Naive thymus-derived CD4-positive, alpha-beta T cell (primary cell): Measurements from ENCODE around the gene FOXO3. TPM values are rescaled to one million over a fixed set of nuclear protein-coding genes. Genes with fewer than 3 reads are reported as not detected.

Source experiments
- ATAC-seq: fragments of 150-1000 bp; cut with Tn5 transposase; 2 replicates; pipeline ENCODE4 v1.10.0; 2021; ENCODE audit warnings: mild to moderate bottlenecking, moderate library complexity
- CTCF ChIA-PET: fragments of 350-600 bp; sonication (Branson Sonifier 250); formaldehyde crosslinking; loops from one replicate; lab custom pipeline; 2021; ENCODE audit warnings: antibody characterized with exemption; lab: Charles Lee
- POLR2A ChIA-PET: fragments of 350-600 bp; sonication (Branson Sonifier 250); formaldehyde crosslinking; loops from one replicate; lab custom pipeline; 2021; ENCODE audit warnings: antibody characterized with exemption, inconsistent platforms; lab: Charles Lee
- DNase-seq, 9 donors: peaks; one replicate each; pipeline versions ENCODE4 v3.0.0 to v3.0.0-alpha.2; 2020 to 2022; ENCODE audit warnings: mixed read lengths in 1 of 9
- H3K27ac ChIP-seq: one replicate; pipeline ENCODE4 v1.7.0; 2013; ENCODE audit warnings: mild to moderate bottlenecking, low read depth, low read length, moderate library complexity
- H3K27me3 ChIP-seq, 2 donors: one replicate each; pipeline ENCODE4 v1.7.0; 2013; ENCODE audit warnings: low read length in 2 of 2, mild to moderate bottlenecking in 2 of 2, moderate library complexity in 2 of 2; ENCODE audit not compliant: control insufficient read depth in 2 of 2, insufficient read depth in 2 of 2
- H3K36me3 ChIP-seq, 3 experiments: 1 replicate in 2 of 3; 2 replicates in 1 of 3; pipeline ENCODE4 v1.7.0; 2013; ENCODE audit warnings: low read length in 3 of 3, mild to moderate bottlenecking in 3 of 3, moderate library complexity in 1 of 3; ENCODE audit not compliant: insufficient read depth in 3 of 3, control insufficient read depth in 2 of 3
- H3K4me1 ChIP-seq, 2 donors: one replicate each; pipeline ENCODE4 v1.7.0; 2013; ENCODE audit warnings: low read length in 2 of 2, mild to moderate bottlenecking in 2 of 2, moderate library complexity in 1 of 2; ENCODE audit not compliant: control insufficient read depth in 2 of 2, insufficient read depth in 2 of 2
- H3K4me3 ChIP-seq: 2 replicates; pipeline ENCODE4 v1.7.0; 2013; ENCODE audit warnings: mild to moderate bottlenecking, low read length
- H3K9me3 ChIP-seq, 3 experiments: 1 replicate in 2 of 3; 2 replicates in 1 of 3; pipeline ENCODE4 v1.7.0; 2013; ENCODE audit warnings: low read length in 3 of 3; ENCODE audit not compliant: control insufficient read depth in 2 of 3
- H3K27ac Mint-ChIP-seq, 9 donors: one replicate each; pipeline ENCODE4 v1.8.0; 2020 to 2022; ENCODE audit warnings: mixed read lengths in 9 of 9, mild to moderate bottlenecking in 8 of 9, moderate library complexity in 5 of 9, inconsistent platforms in 2 of 9
- H3K27me3 Mint-ChIP-seq, 5 donors: one replicate each; pipeline ENCODE4 v1.8.0; 2021 to 2022; ENCODE audit warnings: mixed read lengths in 5 of 5, mild to moderate bottlenecking in 1 of 5
- H3K36me3 Mint-ChIP-seq, 5 donors: one replicate each; pipeline ENCODE4 v1.8.0; 2020 to 2022; ENCODE audit warnings: mixed read lengths in 5 of 5, mild to moderate bottlenecking in 3 of 5, inconsistent platforms in 1 of 5
- H3K4me1 Mint-ChIP-seq, 7 donors: one replicate each; pipeline ENCODE4 v1.8.0; 2020 to 2022; ENCODE audit warnings: mixed read lengths in 7 of 7, mild to moderate bottlenecking in 3 of 7, inconsistent platforms in 1 of 7
- H3K4me3 Mint-ChIP-seq, 10 donors: one replicate each; pipeline ENCODE4 v1.8.0; 2020 to 2022; ENCODE audit warnings: mild to moderate bottlenecking in 10 of 10, mixed read lengths in 10 of 10, moderate library complexity in 6 of 10, inconsistent platforms in 2 of 10
- H3K9me3 Mint-ChIP-seq, 11 donors: one replicate each; pipeline ENCODE4 v1.8.0; 2020 to 2022; ENCODE audit warnings: mixed read lengths in 11 of 11, mild to moderate bottlenecking in 4 of 11, inconsistent platforms in 1 of 11, moderate library complexity in 1 of 11
- intact Hi-C, 2 donors: fragments of 100-400 bp; cut with micrococcal nuclease; formaldehyde crosslinking; loops; one replicate each; pipeline ENCODE4 v1.15.1; 2023
- polyA plus RNA-seq, 2 donors: library from polyadenylated mRNA; unstranded; fragments of 300-500 nt; fragmentation: Illumina TruSeq; gene quantifications; one replicate each; pipeline ENCODE4 v1.2.3, GENCODE V29; 2021
- total RNA-seq, 6 experiments: library from RNA in 5 of 6; stranded (reverse) in 5 of 6; gene quantifications; 1 replicate in 5 of 6; 2 replicates in 1 of 6; pipeline ENCODE4 v1.2.3 and lab custom pipeline; 2021 to 2026

FOXO3 gene
- total RNA-seq: 10 to 100 TPM; 11.6 to 39.5 (median 21.7) TPM
- 10 to 100 TPM; 17.8 to 19.9 TPM for polyA plus RNA-seq
- total RNA-seq (lab: John Stamatoyannopoulos, UW): 63.1 reads per million, percentile 76 among the genes with 10 or more reads in this experiment

- peaks cover 0 to 11% (median 0%) of the 10 kb centered on the region in 3 experiments for H3K36me3 ChIP-seq
- Mint-ChIP-seq H3K27ac (peak within 1 kb of the TSS; percentile 81 to 99 (median 90)), H3K36me3 (peaks cover 0 to 12% (median 6%) of the 10 kb centered on the region in 5 donors), H3K4me1 (peaks cover 35 to 47% (median 38%) of the 10 kb centered on the region in 7 donors), H3K27me3 (peaks cover 0 to 42% (median 0%) of the 10 kb centered on the region in 5 donors), H3K4me3 (peak within 1 kb of the TSS; percentile 86 to 98 (median 94)), H3K9me3 (no peaks in the 10 kb centered on the region)
- no peaks in the 10 kb centered on the region for H3K27me3 ChIP-seq
- peak within 1 kb of the TSS; percentile 100 for H3K27ac ChIP-seq
- H3K4me1 ChIP-seq: peaks cover 28 to 31% of the 10 kb centered on the region in 2 donors
- POLR2A ChIA-PET: interaction anchor here (0.7 to 3.5 kb wide), 9 partner anchors 17 to 1130 kb away, joined by 3 to 41 read pairs (median 8); partner anchors contain the start of genes AK9, ARMC2, CEP57L1 and FIG4
- DNase-seq (peak; percentile 32 to 67 (median 48)), ATAC-seq (peak; percentile 18)
- no peaks in the 10 kb centered on the region for H3K9me3 ChIP-seq
- CTCF ChIA-PET: no interaction called here
- H3K4me3 ChIP-seq: peak within 1 kb of the TSS; percentile 88
- intact Hi-C loops: no loop called here
These were observed at the start of gene FOXO3 for GRCh38 chr6:108560463-108561308. FOXO3 (plus strand) TSS chr6:108560917; CDS start chr6:108561209, 292 bp downstream.

DNA sequence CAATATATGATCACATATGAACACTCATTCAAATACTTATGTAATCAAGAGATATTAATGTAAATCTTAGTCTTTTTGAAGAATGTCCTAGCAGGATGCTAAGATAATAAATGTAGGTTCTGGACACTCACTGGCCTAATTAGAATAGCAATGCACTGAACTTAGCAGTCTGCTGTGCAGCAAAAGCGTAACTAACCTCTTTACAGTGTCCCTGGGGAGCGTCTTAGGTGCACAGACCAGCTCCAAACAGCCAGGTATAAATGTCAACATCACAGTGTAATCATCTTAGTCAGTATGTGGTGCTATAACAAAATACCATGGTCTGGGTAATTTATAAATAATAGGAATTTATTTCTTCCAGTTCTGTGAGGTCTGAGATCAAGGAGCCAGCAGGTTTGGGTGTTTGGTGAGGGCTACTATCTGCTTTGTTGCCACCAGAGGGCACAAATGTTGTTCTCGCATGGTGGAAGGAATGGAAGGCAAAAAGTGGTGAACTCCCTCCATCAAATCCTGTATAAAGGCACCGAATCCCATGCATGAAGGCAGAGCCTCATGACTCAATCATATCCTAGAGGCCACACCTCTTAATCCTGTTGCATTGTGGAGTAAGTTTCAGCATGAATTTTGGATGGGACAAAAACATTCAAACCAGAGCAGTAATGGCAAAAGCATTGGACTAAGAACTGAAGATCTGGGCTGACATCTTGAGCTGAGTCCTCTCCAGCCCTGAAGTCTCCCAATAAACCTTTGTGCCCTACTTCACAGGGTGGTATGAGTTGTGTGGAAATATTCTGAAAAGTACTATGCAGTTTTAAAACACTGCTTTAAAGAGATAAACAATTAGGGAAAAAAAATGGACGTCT is 41.8 kb upstream of the FOXO3 start:
- H3K4me1 Mint-ChIP-seq: no peaks in the 10 kb centered on the region

DNA sequence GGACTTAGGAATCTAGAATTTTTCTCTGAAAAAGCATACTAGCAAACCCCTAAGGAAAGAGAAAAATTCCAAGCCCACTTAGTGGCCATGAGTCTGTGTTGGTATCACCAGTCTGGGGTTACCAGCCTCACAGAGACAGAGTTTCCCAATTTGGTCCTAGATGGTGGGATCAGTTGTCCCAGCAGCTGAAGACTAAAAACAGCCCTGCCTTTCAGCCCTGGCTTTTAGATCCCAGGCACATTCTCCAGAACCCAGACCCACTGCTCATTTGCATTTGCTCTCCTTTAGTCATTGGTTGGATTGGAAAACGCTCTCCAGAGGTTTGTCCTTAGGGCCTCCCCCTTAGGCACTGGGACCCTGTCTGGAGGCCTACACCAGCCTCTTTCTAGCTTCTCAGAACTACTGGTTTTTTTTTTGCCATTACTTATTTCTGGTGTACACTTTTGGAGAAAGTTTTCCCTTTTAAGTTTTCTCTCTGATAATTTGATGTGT is 39.1 kb upstream of the FOXO3 start:
- no peak overlapping the region for H3K4me3 Mint-ChIP-seq
- H3K27me3 Mint-ChIP-seq: peaks cover 0 to 10% (median 0%) of the 10 kb centered on the region in 5 donors
- DNase-seq (no peak), ATAC-seq (no peak)
- no peaks in the 10 kb centered on the region for H3K4me1 Mint-ChIP-seq
- H3K9me3 Mint-ChIP-seq: no peaks in the 10 kb centered on the region
- intact Hi-C loops: loop anchor here (10.0 kb wide), 2 partner anchors 537 to 1387 kb away; no protein-coding TSS in a partner anchor
- no peak overlapping the region for H3K27ac ChIP-seq
- no peak overlapping the region for H3K4me3 ChIP-seq
- H3K27ac Mint-ChIP-seq: no peak overlapping the region
- POLR2A ChIA-PET: no interaction called here
- no peaks in the 10 kb centered on the region for H3K9me3 ChIP-seq
- H3K27me3 ChIP-seq: no peaks in the 10 kb centered on the region
- H3K36me3 Mint-ChIP-seq: peaks cover 0 to 12% (median 7%) of the 10 kb centered on the region in 5 donors
- no peaks in the 10 kb centered on the region for H3K36me3 ChIP-seq
- CTCF ChIA-PET: interaction anchor here (0.6 kb wide), 2 partner anchors 235 to 771 kb away, joined by 3 read pairs; no protein-coding TSS in a partner anchor
- H3K4me1 ChIP-seq: no peaks in the 10 kb centered on the region

More for the DNA sequence above, 41.8 kb upstream of the FOXO3 start:
- ATAC-seq (no peak), DNase-seq (no peak)
- peaks cover 0 to 12% (median 7%) of the 10 kb centered on the region in 5 donors for H3K36me3 Mint-ChIP-seq
- peaks cover 0 to 15% (median 0%) of the 10 kb centered on the region in 5 donors for H3K27me3 Mint-ChIP-seq
- peaks cover 0 to 3% (median 0%) of the 10 kb centered on the region in 11 donors for H3K9me3 Mint-ChIP-seq
- ChIA-PET POLR2A (interaction anchor here (0.6 kb wide), 1 partner anchor 552 kb away, joined by 4 read pairs; no protein-coding TSS in a partner anchor), CTCF (no interaction called here)
- no peak overlapping the region for H3K27ac Mint-ChIP-seq
- Histone ChIP-seq H3K9me3 (no peaks in the 10 kb centered on the region), H3K27me3 (no peaks in the 10 kb centered on the region), H3K27ac (no peak overlapping the region), H3K36me3 (no peaks in the 10 kb centered on the region), H3K4me3 (no peak overlapping the region), H3K4me1 (no peaks in the 10 kb centered on the region)
- no peak overlapping the region for H3K4me3 Mint-ChIP-seq
- intact Hi-C loops: no loop called here

GRCh38 chr6:108523697-108524096 is 37.0 kb upstream of the FOXO3 start:
- no peaks in the 10 kb centered on the region for H3K9me3 Mint-ChIP-seq
- Histone ChIP-seq H3K27ac (no peak overlapping the region), H3K36me3 (no peaks in the 10 kb centered on the region), H3K4me1 (no peaks in the 10 kb centered on the region), H3K9me3 (no peaks in the 10 kb centered on the region), H3K4me3 (no peak overlapping the region), H3K27me3 (no peaks in the 10 kb centered on the region)
- H3K27me3 Mint-ChIP-seq: peaks cover 0 to 4% (median 0%) of the 10 kb centered on the region in 5 donors
- ChIA-PET POLR2A (no interaction called here), CTCF (interaction anchor here (0.7 to 2.0 kb wide), 4 partner anchors 12 to 628 kb away, joined by 3 to 5 read pairs (median 3); no protein-coding TSS in a partner anchor)
- H3K4me3 Mint-ChIP-seq: no peak overlapping the region
- DNase-seq (no peak), ATAC-seq (no peak)
- H3K27ac Mint-ChIP-seq: no peak overlapping the region
- H3K36me3 Mint-ChIP-seq: peaks cover 0 to 12% (median 7%) of the 10 kb centered on the region in 5 donors
- intact Hi-C loops: loop anchor here (10.0 kb wide), 2 partner anchors 539 to 1389 kb away; no protein-coding TSS in a partner anchor
- H3K4me1 Mint-ChIP-seq: no peaks in the 10 kb centered on the region

- ChIA-PET POLR2A (no interaction called here), CTCF (interaction anchor here (0.7 to 2.0 kb wide), 4 partner anchors 13 to 629 kb away, joined by 3 to 6 read pairs (median 4); no protein-coding TSS in a partner anchor)
- Histone ChIP-seq H3K27me3 (no peaks in the 10 kb centered on the region), H3K36me3 (no peaks in the 10 kb centered on the region), H3K4me1 (no peaks in the 10 kb centered on the region), H3K27ac (no peak overlapping the region), H3K4me3 (no peak overlapping the region), H3K9me3 (no peaks in the 10 kb centered on the region)
- DNase-seq (no peak), ATAC-seq (no peak)
- Mint-ChIP-seq H3K4me3 (no peak overlapping the region), H3K27ac (peak overlapping the region in 1 of 9 donors; percentile 62), H3K36me3 (peaks cover 0 to 9% (median 6%) of the 10 kb centered on the region in 5 donors), H3K9me3 (no peaks in the 10 kb centered on the region), H3K4me1 (no peaks in the 10 kb centered on the region), H3K27me3 (peaks cover 0 to 4% (median 0%) of the 10 kb centered on the region in 5 donors)
- intact Hi-C loops: loop anchor here (10.0 kb wide), 2 partner anchors 540 to 1390 kb away; no protein-coding TSS in a partner anchor
These were observed 36.0 kb upstream of the FOXO3 start for GRCh38 chr6:108524528-108525248.
